Neural cell (in vitro differentiated cells): Measurements from ENCODE around the gene DIAPH1. TPM values are rescaled to one million over a fixed set of nuclear protein-coding genes. Genes with fewer than 3 reads are reported as not detected.

Source experiments
- H2AFZ ChIP-seq: fragments of 200-600, 300-800 bp; sonication (generic), shearing (Covaris generic); 2 replicates; pipeline ENCODE4 v1.6.0; 2014; ENCODE audit warnings: low read depth, mild to moderate bottlenecking, antibody characterized with exemption, low read length, moderate library complexity
- H3F3A ChIP-seq: fragments of 200-600 bp; shearing (Covaris generic); 2 replicates; pipeline ENCODE4 v1.6.1; 2016; ENCODE audit warnings: mild to moderate bottlenecking, moderate library complexity, mixed read lengths, antibody characterized with exemption, low read length; ENCODE audit not compliant: insufficient read depth, poor library complexity, severe bottlenecking
- H3K27ac ChIP-seq: fragments of 200-600, 300-800 bp; sonication (generic), shearing (Covaris generic); 2 replicates; pipeline ENCODE4 v1.5.1; 2014; ENCODE audit warnings: mild to moderate bottlenecking, low read length, moderate library complexity
- H3K27me3 ChIP-seq: fragments of 300-800, 200-600 bp; sonication (generic), shearing (Covaris generic); 2 replicates; pipeline ENCODE4 v1.6.0; 2014; ENCODE audit warnings: mild to moderate bottlenecking, low read depth, low read length, moderate library complexity; ENCODE audit not compliant: insufficient read depth
- H3K36me3 ChIP-seq: fragments of 300-800, 200-600 bp; sonication (generic), shearing (Covaris generic); 2 replicates; pipeline ENCODE4 v1.5.1; 2014; ENCODE audit warnings: mild to moderate bottlenecking, antibody characterized with exemption, low read length, moderate library complexity; ENCODE audit not compliant: insufficient read depth
- H3K4me2 ChIP-seq: fragments of 300-800, 200-600 bp; sonication (generic), shearing (Covaris generic); 2 replicates; pipeline ENCODE4 v1.6.0; 2014; ENCODE audit warnings: mild to moderate bottlenecking, low read length
- H3K4me3 ChIP-seq: fragments of 300-800, 200-600 bp; sonication (generic), shearing (Covaris generic); 2 replicates; pipeline ENCODE4 v1.5.1; 2014; ENCODE audit warnings: mild to moderate bottlenecking, low read length, moderate library complexity
- H3K79me2 ChIP-seq: fragments of 200-600 bp; shearing (Covaris generic); replicated peaks from 2 replicates; pipeline ENCODE4 v1.6.0; 2014; ENCODE audit warnings: mild to moderate bottlenecking, low read length, moderate library complexity; ENCODE audit not compliant: insufficient read depth
- H3K9ac ChIP-seq: fragments of 300-800, 200-600 bp; sonication (generic), shearing (Covaris generic); 2 replicates; pipeline ENCODE4 v1.6.1; 2016; ENCODE audit warnings: mild to moderate bottlenecking, low read length, mixed read lengths
- H3K9me2 ChIP-seq: fragments of 200-600 bp; shearing (Covaris generic); 2 replicates; pipeline ENCODE4 v1.6.1; 2016; ENCODE audit warnings: mild to moderate bottlenecking, low read length, mixed read lengths; ENCODE audit not compliant: insufficient read depth
- H3K9me3 ChIP-seq: fragments of 200-600, 300-800 bp; sonication (generic), shearing (Covaris generic); 2 replicates; pipeline ENCODE4 v1.6.1; 2016; ENCODE audit warnings: mild to moderate bottlenecking, mixed run types, low read length, moderate library complexity, mixed read lengths
- H4K20me1 ChIP-seq: fragments of 200-600 bp; shearing (Covaris generic); 2 replicates; pipeline ENCODE4 v1.6.1; 2016; ENCODE audit warnings: mild to moderate bottlenecking, mixed run types; ENCODE audit not compliant: insufficient read depth
- CTCF ChIP-seq: fragments of 450-650 bp; IDR thresholded peaks from 2 replicates; pipeline ENCODE4 v1.5.1; 2014; ENCODE audit warnings: antibody characterized with exemption, mild to moderate bottlenecking, moderate library complexity; ENCODE audit not compliant: poor library complexity, severe bottlenecking
- EP300 ChIP-seq: fragments of 450-650 bp; conservative IDR thresholded peaks from 2 replicates; pipeline ENCODE4 v1.6.1; 2014; ENCODE audit warnings: antibody characterized with exemption, mild to moderate bottlenecking, moderate library complexity; ENCODE audit not compliant: poor library complexity, severe bottlenecking
- EZH2 ChIP-seq: fragments of 200-600, 300-800 bp; shearing (Covaris generic), sonication (generic); IDR thresholded peaks from 2 replicates; pipeline ENCODE4 v1.6.1; 2014; ENCODE audit warnings: antibody characterized with exemption, low read length, borderline replicate concordance, mild to moderate bottlenecking; ENCODE audit not compliant: insufficient read depth, poor library complexity, severe bottlenecking
- MXI1 ChIP-seq: fragments of 450-650 bp; conservative IDR thresholded peaks from 2 replicates; pipeline ENCODE4 v1.6.1; 2014; ENCODE audit warnings: antibody characterized with exemption, mild to moderate bottlenecking; ENCODE audit not compliant: poor library complexity, severe bottlenecking
- POLR2AphosphoS5 ChIP-seq: IDR thresholded peaks from 2 replicates; pipeline ENCODE4 v1.6.1; 2012
- RAD21 ChIP-seq: fragments of 450-650 bp; conservative IDR thresholded peaks from 2 replicates; pipeline ENCODE4 v1.6.1; 2014; ENCODE audit warnings: antibody characterized with exemption, mild to moderate bottlenecking, moderate library complexity
- REST ChIP-seq: IDR thresholded peaks from 2 replicates; pipeline ENCODE4 v1.6.1; 2012; ENCODE audit warnings: borderline replicate concordance
- SMC3 ChIP-seq: fragments of 450-650 bp; conservative IDR thresholded peaks from 2 replicates; pipeline ENCODE4 v1.6.1; 2014; ENCODE audit warnings: antibody characterized with exemption, mild to moderate bottlenecking, moderate library complexity; ENCODE audit not compliant: poor library complexity
- TAF1 ChIP-seq: IDR thresholded peaks from 2 replicates; pipeline ENCODE4 v1.6.1; 2012; ENCODE audit warnings: low read depth
- polyA plus RNA-seq: library from polyadenylated mRNA; depleted of rRNA; stranded (reverse); fragments of >200 nt; gene quantifications from 2 replicates; pipeline ENCODE4 v1.2.3, GENCODE V29; 2014

DIAPH1 gene
- polyA plus RNA-seq, 1 donor from 2014 or later: 21.9 TPM

- Histone ChIP-seq H3K27ac (no peak overlapping the region), H3K4me3 (peak overlapping the region; percentile 58), H4K20me1 (no peaks in the 10 kb centered on the region), H3F3A (no peaks in the 10 kb centered on the region), H3K9ac (no peak overlapping the region), H3K27me3 (no peaks in the 10 kb centered on the region), H3K36me3 (peaks cover 29% of the 10 kb centered on the region), H3K9me3 (peaks cover 32% of the 10 kb centered on the region), H3K4me2 (no peak overlapping the region), H2AFZ (no peak overlapping the region), H3K79me2 (peaks cover 14% of the 10 kb centered on the region), H3K9me2 (no peaks in the 10 kb centered on the region)
- TF ChIP-seq EZH2: no peak
- TF ChIP-seq SMC3: no peak
- TF ChIP-seq EP300: no peak
- TF ChIP-seq POLR2AphosphoS5: no peak
- TF ChIP-seq REST: no peak
- no peak for TF ChIP-seq MXI1
- TF ChIP-seq TAF1: no peak
- TF ChIP-seq CTCF: no peak
- TF ChIP-seq RAD21: no peak
These were observed 142.5 kb downstream of the DIAPH1 start for GRCh38 chr5:141476132-141476911.

- no peaks in the 10 kb centered on the region for H4K20me1 ChIP-seq
- TF ChIP-seq CTCF (peak; percentile 24), RAD21 (peak; percentile 12), POLR2AphosphoS5 (no peak), REST (no peak)
- peaks cover 32% of the 10 kb centered on the region for H3K9me3 ChIP-seq
- no peak within 1 kb of the TSS for H3K9ac ChIP-seq
- no peak within 1 kb of the TSS for H2AFZ ChIP-seq
- H3K27me3 ChIP-seq: no peaks in the 10 kb centered on the region
- H3K4me3 ChIP-seq: peak within 1 kb of the TSS; percentile 58
- H3K4me2 ChIP-seq: no peak within 1 kb of the TSS
- no peaks in the 10 kb centered on the region for H3F3A ChIP-seq
- H3K27ac ChIP-seq: no peak within 1 kb of the TSS
- H3K79me2 ChIP-seq: peaks cover 12% of the 10 kb centered on the region
- peaks cover 29% of the 10 kb centered on the region for H3K36me3 ChIP-seq
- no peaks in the 10 kb centered on the region for H3K9me2 ChIP-seq
These were observed 143.1 kb downstream of the DIAPH1 start, which contains the start of gene PCDHGC3 for GRCh38 chr5:141475625-141476131. TSS of gene PCDHGC3 (plus strand) at chr5:141475966. CDS start at chr5:141476117, 151 bp downstream.
